ENCODE data around the gene TALDO1. TPM values are rescaled to one million over a fixed set of nuclear protein-coding genes. Genes with fewer than 3 reads are reported as not detected.

TALDO1 gene
- total RNA-seq, 1 experiment from 2014 or later = 314 TPM

- POLR2A ChIA-PET = no interaction called here
- Mint-ChIP-seq H3K4me3 (no peak overlapping the region), H3K36me3 (peaks cover 39% of the 10 kb centered on the region)
These were observed 19.1 kb downstream of the TALDO1 start for GRCh38 chr11:766106-766935.

GRCh38 chr11:766936-767210 is 19.6 kb downstream of the TALDO1 start:
- ChIA-PET POLR2A (no interaction called here), CTCF (interaction anchor here (7.1 kb wide), 1 partner anchor 40 kb away, joined by 94 read pairs; no protein-coding TSS in a partner anchor)
- H3K4me1 Mint-ChIP-seq = peaks cover 12% of the 10 kb centered on the region
- no peak overlapping the region for H3K4me3 Mint-ChIP-seq
- H3K27me3 Mint-ChIP-seq (ENCODE audit: low read depth) = no peaks in the 10 kb centered on the region
- H3K36me3 Mint-ChIP-seq = peaks cover 34% of the 10 kb centered on the region
- no peak overlapping the region; the same call in 1 of the 2 replicates for H3K27ac Mint-ChIP-seq
- TF ChIP-seq ZNF121 (CRISPR knock-in tag; IDR thresholded peaks at IDR 0.05) = peak; percentile 56; the same call in 1 of the 2 replicates
- TF ChIP-seq, protein P1, sequence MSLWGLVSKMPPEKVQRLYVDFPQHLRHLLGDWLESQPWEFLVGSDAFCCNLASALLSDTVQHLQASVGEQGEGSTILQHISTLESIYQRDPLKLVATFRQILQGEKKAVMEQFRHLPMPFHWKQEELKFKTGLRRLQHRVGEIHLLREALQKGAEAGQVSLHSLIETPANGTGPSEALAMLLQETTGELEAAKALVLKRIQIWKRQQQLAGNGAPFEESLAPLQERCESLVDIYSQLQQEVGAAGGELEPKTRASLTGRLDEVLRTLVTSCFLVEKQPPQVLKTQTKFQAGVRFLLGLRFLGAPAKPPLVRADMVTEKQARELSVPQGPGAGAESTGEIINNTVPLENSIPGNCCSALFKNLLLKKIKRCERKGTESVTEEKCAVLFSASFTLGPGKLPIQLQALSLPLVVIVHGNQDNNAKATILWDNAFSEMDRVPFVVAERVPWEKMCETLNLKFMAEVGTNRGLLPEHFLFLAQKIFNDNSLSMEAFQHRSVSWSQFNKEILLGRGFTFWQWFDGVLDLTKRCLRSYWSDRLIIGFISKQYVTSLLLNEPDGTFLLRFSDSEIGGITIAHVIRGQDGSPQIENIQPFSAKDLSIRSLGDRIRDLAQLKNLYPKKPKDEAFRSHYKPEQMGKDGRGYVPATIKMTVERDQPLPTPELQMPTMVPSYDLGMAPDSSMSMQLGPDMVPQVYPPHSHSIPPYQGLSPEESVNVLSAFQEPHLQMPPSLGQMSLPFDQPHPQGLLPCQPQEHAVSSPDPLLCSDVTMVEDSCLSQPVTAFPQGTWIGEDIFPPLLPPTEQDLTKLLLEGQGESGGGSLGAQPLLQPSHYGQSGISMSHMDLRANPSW (CRISPR knock-in tag; conservative IDR thresholded peaks at IDR 0.05; ENCODE audit: low read depth) = no peak
- ATAC-seq (no peak), DNase-seq (ENCODE audit: low spot score) (no peak)
- H3K9me3 Mint-ChIP-seq = no peaks in the 10 kb centered on the region

More at GRCh38 chr11:766106-766935, 19.1 kb downstream of the TALDO1 start:
- CTCF ChIA-PET = interaction anchor here (0.6 to 7.1 kb wide), 8 partner anchors 9 to 212 kb away, joined by 3 to 94 read pairs (median 4); no protein-coding TSS in a partner anchor
- Mint-ChIP-seq H3K4me1 (peaks cover 12% of the 10 kb centered on the region), H3K27me3 (ENCODE audit: low read depth) (no peaks in the 10 kb centered on the region), H3K27ac (peak overlapping the region; percentile 32), H3K9me3 (no peaks in the 10 kb centered on the region)
- ATAC-seq (no peak), DNase-seq (ENCODE audit: low spot score) (no peak)
- TF ChIP-seq JUN (CRISPR knock-in tag; IDR thresholded peaks at IDR 0.05) = no peak
- no peak for TF ChIP-seq CREM (CRISPR knock-in tag; IDR thresholded peaks at IDR 0.05)
- no peak for TF ChIP-seq JAZF1 (CRISPR knock-in tag; IDR thresholded peaks at IDR 0.05)
- no peak for TF ChIP-seq SP1 (CRISPR knock-in tag; conservative IDR thresholded peaks at IDR 0.05)
- TF ChIP-seq MYBL2 (CRISPR knock-in tag; IDR thresholded peaks at IDR 0.05) = no peak

DNA sequence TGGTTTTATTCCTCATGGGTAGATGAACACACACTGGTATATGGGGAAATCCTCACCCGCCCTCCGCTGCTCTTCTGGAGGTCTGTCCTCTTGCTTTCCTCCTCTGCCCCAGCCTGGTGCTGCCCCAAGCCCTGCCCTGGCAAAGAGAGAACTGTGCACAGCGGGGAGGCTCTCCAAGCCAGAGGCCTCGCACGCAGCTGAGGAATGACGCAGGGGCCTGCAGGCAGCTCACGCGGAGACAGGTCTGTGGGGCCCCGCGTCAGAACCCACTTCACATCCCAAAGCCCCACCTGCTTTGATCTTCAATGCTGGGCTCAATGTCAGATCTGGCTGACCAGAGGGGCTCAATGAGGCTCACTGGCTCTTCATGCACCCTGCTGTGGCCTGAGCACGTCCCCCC is 20.0 kb downstream of the TALDO1 start:
- no peak overlapping the region for H3K27ac Mint-ChIP-seq
- CTCF ChIA-PET = interaction anchor here (7.1 kb wide), 1 partner anchor 41 kb away, joined by 94 read pairs; no protein-coding TSS in a partner anchor
- POLR2A ChIA-PET = no interaction called here

DNA sequence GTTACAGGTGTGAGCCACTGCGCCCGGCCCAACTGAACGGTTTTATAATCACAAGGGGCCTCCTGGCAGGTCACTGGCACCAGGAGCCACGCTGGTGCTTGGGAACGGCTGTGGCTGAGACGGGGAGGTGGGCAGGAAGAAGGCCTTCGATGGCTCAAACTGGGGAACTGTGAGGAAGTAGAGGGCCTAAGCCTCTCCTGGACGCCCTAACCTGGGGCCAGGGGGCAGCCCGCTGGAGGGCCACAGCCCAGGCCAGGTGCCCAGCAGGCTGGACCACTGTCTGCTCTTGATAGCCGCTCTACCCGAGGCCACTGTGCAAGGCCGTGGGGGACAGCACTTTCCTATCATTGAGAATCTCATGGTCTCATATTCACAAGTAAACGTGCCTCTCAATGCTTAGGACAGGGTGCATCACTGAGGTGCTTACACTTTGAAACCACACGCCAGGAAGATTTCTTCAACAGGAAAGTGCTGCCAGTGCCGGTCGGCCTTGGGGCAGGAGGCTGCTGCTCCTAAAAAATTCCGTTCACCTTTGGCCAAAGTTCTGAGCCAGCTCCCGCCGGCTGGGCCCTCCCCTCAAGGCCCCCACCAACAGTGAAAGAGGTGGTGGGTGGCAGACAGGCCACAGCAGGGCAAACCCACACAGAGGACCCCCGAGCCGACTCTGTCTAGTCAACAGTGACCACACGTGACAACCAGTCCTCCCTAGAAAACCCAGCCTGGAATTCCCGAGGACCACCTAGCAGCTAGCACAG is 22.8 kb downstream of the TALDO1 start:
- ATAC-seq (no peak), DNase-seq (ENCODE audit: low spot score) (no peak)
- H3K27ac Mint-ChIP-seq = no peak overlapping the region
- no peaks in the 10 kb centered on the region for H3K4me1 Mint-ChIP-seq
- CTCF ChIA-PET = no interaction called here
- TF ChIP-seq ZNF121 (CRISPR knock-in tag; IDR thresholded peaks at IDR 0.05) = no peak
- no peak for TF ChIP-seq ZBTB21 (CRISPR knock-in tag; IDR thresholded peaks at IDR 0.05; ENCODE audit: borderline replicate concordance)
- TF ChIP-seq, protein P2, sequence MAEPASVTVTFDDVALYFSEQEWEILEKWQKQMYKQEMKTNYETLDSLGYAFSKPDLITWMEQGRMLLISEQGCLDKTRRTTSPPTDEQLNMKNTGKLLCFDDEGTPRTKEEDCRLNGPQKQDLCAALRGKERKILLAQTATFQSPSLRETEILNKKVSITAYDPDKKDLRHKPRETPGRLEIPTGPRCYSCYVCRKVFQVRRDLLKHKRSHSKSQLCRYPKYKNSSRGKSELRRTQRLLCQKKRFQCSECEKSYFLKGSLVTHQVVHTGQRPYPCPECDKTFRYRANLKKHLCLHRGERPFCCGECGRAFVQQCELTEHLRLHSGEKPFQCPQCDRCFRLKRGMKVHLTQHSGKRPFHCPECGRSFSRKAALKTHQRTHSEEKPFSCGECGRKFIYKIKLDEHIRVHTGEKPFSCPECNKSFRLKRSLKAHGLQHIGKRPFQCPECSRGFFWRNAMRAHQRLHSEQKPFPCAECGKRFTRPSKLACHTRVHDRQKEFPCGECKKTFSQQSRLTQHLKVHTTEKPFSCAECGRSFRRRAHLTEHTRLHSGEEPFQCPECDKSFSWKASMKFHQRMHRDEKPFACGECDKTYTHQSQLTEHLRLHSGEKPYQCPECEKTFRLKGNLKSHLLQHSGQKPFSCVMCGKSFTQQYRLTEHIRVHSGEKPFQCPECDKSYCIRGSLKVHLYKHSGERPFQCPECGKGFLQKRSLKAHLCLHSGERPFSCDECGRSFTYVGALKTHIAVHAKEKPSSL (CRISPR knock-in tag; conservative IDR thresholded peaks at IDR 0.05) = no peak
- TF ChIP-seq USF1 (CRISPR knock-in tag; IDR thresholded peaks at IDR 0.05) = no peak
- TF ChIP-seq ZNF281 (CRISPR knock-in tag; IDR thresholded peaks at IDR 0.05) = no peak
- TF ChIP-seq, protein P3, sequence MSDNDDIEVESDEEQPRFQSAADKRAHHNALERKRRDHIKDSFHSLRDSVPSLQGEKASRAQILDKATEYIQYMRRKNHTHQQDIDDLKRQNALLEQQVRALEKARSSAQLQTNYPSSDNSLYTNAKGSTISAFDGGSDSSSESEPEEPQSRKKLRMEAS (CRISPR knock-in tag; IDR thresholded peaks at IDR 0.05) = no peak
- H3K36me3 Mint-ChIP-seq = peaks cover 19% of the 10 kb centered on the region
- H3K27me3 Mint-ChIP-seq (ENCODE audit: low read depth) = no peaks in the 10 kb centered on the region
- H3K9me3 Mint-ChIP-seq = no peaks in the 10 kb centered on the region
- POLR2A ChIA-PET = no interaction called here
- no peak overlapping the region for H3K4me3 Mint-ChIP-seq

More for the DNA sequence above, 20.0 kb downstream of the TALDO1 start:
- H3K9me3 Mint-ChIP-seq = no peaks in the 10 kb centered on the region
- H3K4me1 Mint-ChIP-seq = peaks cover 11% of the 10 kb centered on the region
- no peaks in the 10 kb centered on the region for H3K27me3 Mint-ChIP-seq (ENCODE audit: low read depth)
- ATAC-seq (no peak), DNase-seq (ENCODE audit: low spot score) (no peak)
- TF ChIP-seq SMAD4 (CRISPR knock-in tag; IDR thresholded peaks at IDR 0.05) = no peak
- H3K4me3 Mint-ChIP-seq = no peak overlapping the region
- H3K36me3 Mint-ChIP-seq = peaks cover 32% of the 10 kb centered on the region

All from WTC11 (cell line).